Bone marrow (tissue), 2 donors: ENCODE data around the gene ZNF83.
"Not testable (repeated sequence)": the region's sequence is repeated elsewhere in the genome, so short reads cannot be mapped to it uniquely, and the experiment has no call there.

ENCODE experiments used
- DNase-seq, 2 donors: peaks; one replicate each; lab custom pipeline; 2025; lab: John Stamatoyannopoulos, UW

Gene ZNF83

DNA sequence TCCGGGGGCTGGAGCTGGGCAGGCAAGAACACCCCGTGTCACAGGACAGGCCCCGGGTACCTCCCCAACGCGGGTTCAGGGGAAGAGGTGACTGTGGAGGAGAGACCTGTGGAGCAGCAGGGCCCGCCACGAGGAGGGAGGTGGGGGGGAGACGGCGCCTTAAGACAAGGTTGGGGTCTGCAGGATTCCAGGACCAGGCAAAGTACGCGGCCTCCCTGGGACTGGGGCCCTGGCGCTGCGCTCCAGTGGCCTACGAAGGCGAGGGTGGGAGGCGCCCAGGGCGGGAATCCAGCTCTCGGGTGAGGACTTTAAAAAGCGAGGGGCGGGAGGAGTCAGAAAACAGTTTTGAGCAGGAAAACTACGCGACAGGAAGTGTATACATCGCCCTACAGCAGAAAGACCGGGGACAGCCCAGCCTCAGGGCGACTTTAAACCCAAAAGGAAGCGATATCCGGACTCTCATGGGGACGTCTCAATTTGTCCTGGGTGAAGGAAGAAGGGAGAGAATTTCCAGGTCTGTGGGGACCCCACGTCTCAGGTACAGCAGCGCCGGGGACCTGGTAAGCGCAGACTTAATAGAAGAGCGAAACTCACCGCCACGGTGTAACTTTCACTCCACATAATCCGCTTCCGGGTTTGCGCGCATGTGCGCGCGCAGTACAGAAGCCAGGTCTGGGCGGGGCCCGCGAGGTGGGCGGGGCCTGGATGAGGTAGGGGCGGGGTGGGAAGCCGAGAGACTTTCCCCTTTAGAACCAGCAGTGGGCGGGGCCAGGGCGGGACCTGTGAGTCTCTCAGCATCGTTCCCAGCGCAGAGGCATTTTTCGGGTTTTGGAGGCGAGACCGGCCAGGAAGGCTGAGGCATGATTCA is at the start of gene ZNF83:
TSS of gene ZNF83 (minus strand) at position 638 of the 868 bp plus-strand sequence.
- DNase-seq = peak; percentile 85 to 92

DNA sequence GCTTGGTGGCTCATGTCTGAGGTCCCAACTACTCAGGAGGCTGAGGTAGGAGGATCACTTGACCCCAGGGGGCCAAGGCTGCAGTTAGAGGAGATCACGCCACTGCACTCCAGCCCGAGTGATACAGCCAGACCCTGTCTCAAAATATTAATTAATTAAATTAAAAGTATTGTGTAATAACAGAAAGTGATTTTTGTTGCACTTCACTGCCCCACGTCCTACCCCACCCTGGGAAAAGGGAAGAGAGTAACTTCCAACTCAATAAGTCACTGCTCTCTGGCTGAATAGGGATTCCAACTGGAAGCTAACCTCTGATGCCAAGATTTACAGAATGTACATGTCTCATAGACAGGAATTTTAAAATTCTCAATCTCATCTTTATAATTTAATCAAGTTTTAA is 49.5 kb upstream of the ZNF83 start:
- no peak for DNase-seq

DNA sequence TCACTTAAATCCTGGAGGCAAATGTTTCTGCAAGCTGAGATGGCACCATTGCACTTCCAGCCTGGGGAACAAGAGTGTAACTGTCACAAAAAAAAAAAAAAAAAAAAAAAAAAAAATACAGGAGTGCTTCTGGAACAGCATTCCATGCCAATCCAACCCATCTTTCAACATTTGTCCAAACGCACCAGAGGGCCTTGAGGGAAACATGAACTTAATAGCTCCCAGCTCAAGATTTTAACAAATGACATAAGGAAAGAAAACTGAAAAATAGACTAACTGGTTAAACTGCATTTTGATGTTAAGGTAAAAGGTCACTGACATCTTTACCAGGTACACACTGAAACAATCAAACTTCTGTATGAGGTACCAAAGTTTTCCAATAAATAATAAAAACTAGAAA is 47.7 kb upstream of the ZNF83 start:
- no peak for DNase-seq

DNA sequence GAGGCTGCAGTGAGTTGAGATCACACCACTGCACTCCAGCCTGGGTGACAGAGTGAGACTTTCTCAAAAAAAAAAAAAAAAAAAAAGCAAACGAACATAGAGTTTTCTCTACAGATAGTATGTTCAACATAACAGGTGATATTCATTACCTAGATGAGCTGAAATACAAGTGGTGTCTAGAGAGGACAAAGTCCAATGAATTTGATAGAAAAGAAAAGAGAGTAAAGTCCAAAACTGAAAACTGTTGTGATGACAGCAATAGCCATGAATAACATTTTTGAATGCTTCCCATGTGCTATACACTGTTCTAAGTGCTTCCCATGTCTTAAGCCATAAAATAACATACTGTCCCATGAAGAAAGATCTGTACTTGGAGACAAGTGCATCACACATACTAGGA is 43.1 kb upstream of the ZNF83 start:
- DNase-seq = not testable (repeated sequence)

DNA sequence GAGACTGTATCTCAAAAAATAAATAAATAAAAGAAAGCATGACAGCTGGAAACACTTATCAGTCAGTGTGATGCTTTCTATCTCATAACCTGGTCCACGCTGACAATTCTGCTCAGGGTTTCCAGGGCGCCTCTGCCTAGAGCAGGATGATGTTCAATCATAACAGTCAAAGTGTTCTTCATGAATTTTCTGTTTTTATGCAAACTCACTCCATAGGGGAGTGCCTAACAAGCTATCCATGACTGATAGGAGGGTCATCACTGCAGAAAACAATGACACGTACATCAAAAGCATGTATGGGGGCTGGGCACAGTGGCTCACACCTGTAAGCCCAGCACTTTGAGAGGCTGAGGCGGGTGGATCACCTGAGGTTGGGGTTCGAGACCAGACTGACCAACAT is 41.4 kb upstream of the ZNF83 start:
- DNase-seq = no peak

DNA sequence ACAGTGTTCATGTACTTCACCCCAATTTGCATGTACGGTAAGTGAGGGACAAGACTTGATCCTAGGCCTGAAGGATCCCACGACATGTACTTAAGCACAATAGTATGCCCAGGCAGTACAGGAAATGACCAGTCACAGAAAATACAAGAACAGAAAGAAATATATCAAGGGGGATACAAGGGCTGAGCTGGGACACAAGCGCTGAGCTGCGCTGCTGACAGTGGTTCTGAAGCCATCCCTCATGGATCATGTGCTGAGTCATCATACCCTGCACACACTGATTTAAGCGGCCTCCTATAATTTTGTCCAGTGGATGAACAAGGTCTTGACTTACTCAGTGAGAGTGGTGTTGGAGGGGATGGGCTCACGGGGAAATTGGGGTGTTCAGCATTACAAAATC is 37.1 kb upstream of the ZNF83 start:
- not testable (repeated sequence) for DNase-seq

DNA sequence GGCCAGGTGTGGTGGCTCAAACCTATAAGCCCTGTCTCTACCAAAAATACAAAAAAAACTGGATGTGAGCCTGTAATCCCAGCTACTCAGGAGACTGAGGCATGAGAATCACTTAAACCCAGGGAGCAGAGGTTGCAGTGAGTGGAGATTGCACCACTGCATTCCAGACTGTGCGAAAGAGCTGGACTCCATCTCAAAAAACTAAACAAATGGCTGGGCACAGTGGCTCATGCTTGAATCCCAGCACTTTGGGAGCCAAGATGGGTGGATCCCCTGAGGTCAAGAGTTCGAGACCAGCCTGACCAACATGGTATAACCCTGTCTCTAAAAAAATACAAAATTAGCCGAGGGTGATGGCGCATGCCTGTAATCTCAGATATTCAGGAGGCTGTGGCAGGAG is 34.9 kb upstream of the ZNF83 start:
- DNase-seq = no peak

GRCh38 chr19:52670046-52670445 is 31.9 kb upstream of the ZNF83 start:
- no peak for DNase-seq

DNA sequence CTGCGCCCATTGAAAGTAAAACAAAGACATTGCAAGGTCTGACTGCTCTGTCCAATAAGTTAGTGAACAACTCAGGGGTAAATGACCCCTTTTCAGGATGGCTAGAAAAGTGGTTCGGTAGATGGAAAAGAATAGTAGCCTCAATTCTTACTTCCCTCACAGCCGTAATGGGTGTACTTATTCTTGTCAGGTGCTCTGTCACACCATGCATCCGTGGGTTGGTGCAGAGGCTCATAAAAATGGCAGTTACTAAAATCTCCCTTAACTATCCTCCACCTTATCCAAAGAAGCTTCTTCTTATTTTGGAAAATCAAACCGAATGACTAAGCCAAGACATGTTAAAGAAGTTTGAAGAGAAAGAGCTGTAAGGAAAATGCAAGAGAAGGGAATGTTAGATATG is 31.4 kb upstream of the ZNF83 start:
- DNase-seq = no peak

DNA sequence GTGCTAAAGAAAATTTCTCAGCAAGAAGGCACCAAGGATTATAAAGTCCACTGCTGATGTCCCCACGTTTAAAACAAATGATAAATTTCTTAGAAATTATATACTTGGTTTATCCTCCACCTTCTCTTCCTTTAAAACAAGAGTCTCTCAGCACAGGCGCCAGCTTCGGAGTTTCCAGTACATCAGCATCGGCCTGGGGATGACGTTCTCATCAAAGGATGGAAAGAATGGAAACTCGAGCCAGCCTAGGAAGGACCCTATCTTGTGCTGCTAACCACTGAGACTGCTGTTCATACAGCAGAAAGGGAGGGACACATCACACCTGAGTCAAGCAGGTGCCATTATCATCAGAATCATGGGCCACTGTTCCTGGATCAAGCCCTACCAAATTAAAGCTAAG is 29.8 kb upstream of the ZNF83 start:
- DNase-seq = no peak

GRCh38 chr19:52666506-52666905 is 28.4 kb upstream of the ZNF83 start:
- DNase-seq = no peak

DNA sequence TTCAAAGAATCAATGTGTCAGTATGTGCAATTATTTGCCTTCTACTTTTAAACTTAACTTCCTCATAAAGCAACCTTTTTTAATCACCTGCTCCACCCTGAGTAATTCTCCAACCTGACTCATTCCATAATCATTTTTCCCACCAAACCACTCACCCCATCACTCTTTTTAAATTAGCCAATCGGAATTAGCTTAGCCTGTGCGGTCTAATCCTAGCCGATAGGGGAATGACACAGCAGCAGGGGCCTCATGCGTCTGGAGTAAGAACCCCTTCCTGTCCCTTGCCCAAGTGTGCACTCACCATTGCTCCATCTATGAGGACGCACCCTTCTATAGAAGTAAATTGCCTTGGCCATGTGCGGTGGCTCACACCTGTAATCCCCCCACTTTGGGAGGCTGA is 27.4 kb upstream of the ZNF83 start:
- DNase-seq = no peak

DNA sequence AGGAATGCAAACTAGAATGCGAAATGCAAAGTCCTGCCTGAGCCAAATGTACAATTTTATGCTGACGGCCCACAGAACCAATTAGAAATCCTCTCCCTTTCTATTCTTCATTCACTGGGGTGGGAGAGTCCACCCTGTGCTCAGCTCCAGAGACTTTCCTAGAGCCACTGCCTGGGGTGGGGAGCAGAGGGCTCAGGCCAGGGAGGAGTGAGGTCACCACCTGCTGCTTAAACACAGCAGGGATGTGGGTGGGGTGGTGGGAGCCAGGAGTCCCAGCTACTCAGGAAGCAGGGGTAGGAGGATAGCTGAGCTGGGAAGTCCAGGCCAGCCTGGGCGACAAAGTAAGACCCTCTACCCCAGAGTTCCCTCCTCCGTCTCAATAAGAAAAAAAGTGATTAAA is 26.9 kb upstream of the ZNF83 start:
- DNase-seq = no peak

DNA sequence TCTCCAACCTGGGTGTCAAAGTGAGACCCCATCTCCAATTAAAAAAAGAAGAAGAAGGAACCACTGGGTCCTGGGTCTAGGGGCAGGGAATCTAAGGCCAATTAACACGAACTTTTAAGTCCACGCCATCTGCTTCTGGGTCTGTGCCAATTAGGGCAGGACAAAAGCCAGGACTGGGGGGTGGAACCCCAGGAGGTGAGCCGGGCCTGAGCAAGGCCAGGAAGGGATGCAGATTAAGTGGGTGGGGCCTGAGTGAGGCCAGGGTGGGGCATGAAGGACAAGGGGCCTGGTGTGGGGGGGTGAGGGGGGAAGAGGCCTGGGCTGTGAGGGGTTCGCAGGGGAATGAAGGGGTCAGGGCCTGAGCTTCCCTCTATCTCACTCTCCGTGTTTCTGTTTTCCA is 26.3 kb upstream of the ZNF83 start:
- DNase-seq = no peak

DNA sequence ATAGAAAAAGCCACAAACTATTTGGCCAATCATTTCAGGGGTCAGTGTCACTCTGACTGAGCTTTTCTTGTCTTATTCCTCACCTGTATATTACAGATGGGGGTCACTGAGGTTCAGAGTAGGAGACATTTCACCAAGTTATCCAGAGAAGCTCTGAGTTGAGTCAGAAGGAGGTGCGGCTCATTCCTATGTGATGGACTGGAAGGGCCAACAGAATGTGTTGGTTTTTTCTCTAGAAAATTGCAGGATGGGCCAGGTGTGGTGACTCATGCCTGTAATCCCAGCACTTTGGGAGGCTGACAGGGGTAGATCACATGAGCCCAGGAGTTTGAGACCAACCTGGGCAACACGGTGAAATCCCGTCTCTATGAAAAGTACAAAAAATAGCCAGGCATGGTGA is 24.5 kb upstream of the ZNF83 start:
- DNase-seq = no peak

DNA sequence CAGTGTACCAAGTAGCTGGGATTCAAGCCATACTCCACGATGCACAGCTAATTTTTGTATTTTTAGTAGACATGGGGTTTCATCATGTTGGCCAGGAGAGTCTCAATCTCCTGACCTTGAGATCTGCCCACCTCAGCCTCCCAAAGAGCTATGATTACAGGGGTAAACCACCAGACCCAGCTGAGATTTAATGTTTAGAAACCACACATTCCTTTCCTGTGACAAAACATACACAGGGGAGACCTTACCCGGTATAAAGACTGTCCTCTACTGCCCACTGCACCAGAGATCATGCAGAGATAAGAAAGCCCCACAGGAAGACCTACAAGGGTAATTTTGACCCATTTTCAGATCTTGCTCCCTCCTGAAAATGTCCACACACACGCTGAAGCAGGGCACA is 22.8 kb upstream of the ZNF83 start:
- DNase-seq = no peak

- no peak for DNase-seq
Observed at GRCh38 chr19:52659013-52659412, 20.9 kb upstream of the ZNF83 start.

GRCh38 chr19:52658595-52658994 is 20.4 kb upstream of the ZNF83 start:
- no peak for DNase-seq

DNA sequence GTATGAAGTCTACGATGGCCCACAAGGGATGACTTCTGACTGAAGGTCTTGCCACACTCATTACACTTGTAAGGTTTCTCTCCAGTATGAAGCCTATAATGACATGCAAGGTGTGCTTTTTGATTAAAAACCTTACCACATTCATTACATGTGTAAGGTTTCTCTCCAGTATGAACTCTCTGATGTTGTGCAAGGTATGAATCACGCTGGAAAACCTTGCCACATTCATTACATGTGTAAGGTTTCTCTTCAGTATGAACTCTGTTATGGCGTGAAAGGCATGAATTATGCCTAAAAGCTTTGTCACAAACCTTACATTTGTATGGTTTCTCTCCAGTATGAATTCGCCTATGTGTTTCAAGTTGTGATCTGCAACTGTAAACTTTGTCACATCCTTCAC is 15.0 kb upstream of the ZNF83 start:
- DNase-seq = no peak

DNA sequence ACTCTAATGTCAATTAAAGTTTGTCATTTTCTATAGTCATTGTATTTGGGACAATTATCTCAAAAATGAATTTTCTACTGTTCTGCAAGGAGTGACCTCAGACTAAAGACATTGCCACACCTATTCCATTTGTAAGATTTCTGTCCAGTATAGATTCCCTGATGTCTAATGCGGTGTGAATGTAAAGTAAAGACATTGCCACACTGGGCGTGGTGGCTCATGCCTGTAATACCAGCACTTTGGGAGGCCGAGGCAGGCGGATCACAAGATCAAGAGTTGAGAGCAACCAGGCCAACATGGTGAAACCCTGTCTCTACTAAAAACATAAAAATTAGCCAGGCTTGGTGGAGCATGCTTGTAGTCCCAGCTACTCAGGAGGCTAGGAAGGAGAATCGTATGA is 13.8 kb upstream of the ZNF83 start:
- no peak for DNase-seq

DNA sequence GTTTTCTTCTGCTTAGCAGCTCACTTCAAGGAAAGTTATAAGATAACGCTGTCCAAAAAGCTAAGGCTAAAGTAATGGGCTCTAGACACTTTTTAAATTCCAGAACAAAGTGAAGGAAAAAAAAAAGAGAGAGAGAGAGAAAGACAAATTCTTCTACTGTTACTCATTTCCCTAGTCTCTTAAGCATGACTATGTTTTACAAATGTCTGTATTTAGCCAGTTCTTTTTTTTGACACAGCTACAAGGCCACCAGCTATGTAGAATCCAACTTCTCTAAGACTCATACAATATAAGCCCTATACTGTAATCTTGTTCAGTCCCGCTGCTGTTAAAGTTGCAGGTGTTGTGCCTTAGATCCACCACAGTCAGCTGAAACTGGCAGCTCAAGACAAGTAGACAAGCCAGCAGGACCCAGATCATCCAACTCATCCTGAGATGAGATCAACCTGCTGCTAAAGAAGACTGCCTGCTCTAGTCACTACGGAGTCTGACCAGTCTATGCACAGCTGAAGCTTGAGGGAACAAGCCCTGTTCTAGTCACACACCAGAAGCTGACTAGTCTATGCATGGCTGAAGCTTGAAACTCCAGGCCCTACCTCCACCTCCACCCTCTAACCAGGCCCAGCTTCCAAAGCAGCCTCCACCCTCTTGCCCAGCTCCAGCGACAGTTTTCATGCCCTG is 10.3 kb upstream of the ZNF83 start:
- DNase-seq = no peak

- DNase-seq = peak in 1 of 2 donors; percentile 51
Observed at GRCh38 chr19:52646571-52647217, 8.5 kb upstream of the ZNF83 start.

- DNase-seq = no peak
Observed at GRCh38 chr19:52640916-52641315, 2.8 kb upstream of the ZNF83 start.
